Naive B cell (primary cell): ENCODE measurements around the gene CBLB. TPM values are rescaled to one million over a fixed set of nuclear protein-coding genes. Genes with fewer than 3 reads are reported as not detected.

Experiments
- ATAC-seq, 2 donors: fragments of 150-1000 bp; cut with Tn5 transposase; 2 replicates each; pipeline ENCODE4 v1.10.0; 2021; ENCODE audit warnings: low read depth in 2 of 2, mild to moderate bottlenecking in 2 of 2, moderate library complexity in 2 of 2
- DNase-seq: peaks from one replicate; pipeline ENCODE4 v3.0.0; 2022
- H3K27ac Mint-ChIP-seq, 6 donors: one replicate each; pipeline ENCODE4 v1.8.0; 2020 to 2022; ENCODE audit warnings: mild to moderate bottlenecking in 6 of 6, mixed read lengths in 6 of 6, moderate library complexity in 5 of 6, inconsistent platforms in 2 of 6
- H3K27me3 Mint-ChIP-seq, 3 donors: one replicate each; pipeline ENCODE4 v1.8.0; 2021 to 2022; ENCODE audit warnings: mixed read lengths in 3 of 3, mild to moderate bottlenecking in 1 of 3
- H3K36me3 Mint-ChIP-seq, 2 donors: one replicate each; pipeline ENCODE4 v1.8.0; 2020 to 2022; ENCODE audit warnings: mixed read lengths in 2 of 2, inconsistent platforms in 1 of 2, mild to moderate bottlenecking in 1 of 2
- H3K4me1 Mint-ChIP-seq, 3 donors: one replicate each; pipeline ENCODE4 v1.8.0; 2020 to 2022; ENCODE audit warnings: mixed read lengths in 3 of 3, inconsistent platforms in 1 of 3, mild to moderate bottlenecking in 1 of 3, moderate library complexity in 1 of 3
- H3K4me3 Mint-ChIP-seq, 8 donors: one replicate each; pipeline ENCODE4 v1.8.0; 2020 to 2022; ENCODE audit warnings: mild to moderate bottlenecking in 8 of 8, mixed read lengths in 8 of 8, moderate library complexity in 8 of 8, inconsistent platforms in 2 of 8
- H3K9me3 Mint-ChIP-seq, 7 donors: one replicate each; pipeline ENCODE4 v1.8.0; 2020 to 2022; ENCODE audit warnings: mixed read lengths in 7 of 7, mild to moderate bottlenecking in 5 of 7, inconsistent platforms in 2 of 7, moderate library complexity in 1 of 7
- polyA plus RNA-seq, 6 donors: library from polyadenylated mRNA; unstranded; fragments of 300-500 nt; fragmentation: Illumina TruSeq; gene quantifications; one replicate each; pipeline ENCODE4 v1.2.3, GENCODE V29; 2021; ENCODE audit warnings: low read depth in 6 of 6

CBLB gene
- polyA plus RNA-seq, 6 donors from 2014 or later = 20.0 to 33.3 (median 26.7) TPM

GRCh38 chr3:105867712-105868430, 941 bp downstream of the CBLB start:
- peak overlapping the region; percentile 89 to 100 (median 99) for H3K4me3 Mint-ChIP-seq
- no peak for ATAC-seq
- no peaks in the 10 kb centered on the region for H3K27me3 Mint-ChIP-seq
- peaks cover 0 to 6% of the 10 kb centered on the region in 2 donors for H3K36me3 Mint-ChIP-seq
- peaks cover 27 to 38% (median 36%) of the 10 kb centered on the region in 3 donors for H3K4me1 Mint-ChIP-seq
- peak overlapping the region; percentile 17 to 97 (median 84) for H3K27ac Mint-ChIP-seq
- no peak for DNase-seq
- no peaks in the 10 kb centered on the region for H3K9me3 Mint-ChIP-seq

- Mint-ChIP-seq H3K27me3 (no peaks in the 10 kb centered on the region), H3K4me3 (peak overlapping the region; percentile 89 to 100 (median 99)), H3K27ac (peak overlapping the region in 5 of 6 donors; percentile 9 to 95 (median 23)), H3K9me3 (no peaks in the 10 kb centered on the region), H3K4me1 (peaks cover 27 to 38% (median 36%) of the 10 kb centered on the region in 3 donors), H3K36me3 (peaks cover 0 to 6% of the 10 kb centered on the region in 2 donors)
- DNase-seq (no peak), ATAC-seq (no peak)
These were observed 1.9 kb downstream of the CBLB start for GRCh38 chr3:105866656-105867653.

- no peak overlapping the region for H3K27ac Mint-ChIP-seq
These were observed 2.9 kb downstream of the CBLB start for GRCh38 chr3:105865867-105866350.

GRCh38 chr3:105865016-105865623, 3.7 kb downstream of the CBLB start:
- no peaks in the 10 kb centered on the region for H3K9me3 Mint-ChIP-seq
- no peak for DNase-seq

More at GRCh38 chr3:105865867-105866350, 2.9 kb downstream of the CBLB start:
- DNase-seq (no peak), ATAC-seq (no peak)
- Mint-ChIP-seq H3K36me3 (peaks cover 0 to 6% of the 10 kb centered on the region in 2 donors), H3K4me3 (peak overlapping the region in 4 of 8 donors; percentile 29 to 100 (median 96)), H3K27me3 (no peaks in the 10 kb centered on the region), H3K4me1 (peaks cover 27 to 38% (median 36%) of the 10 kb centered on the region in 3 donors), H3K9me3 (no peaks in the 10 kb centered on the region)

GRCh38 chr3:105864212-105864611, 4.6 kb downstream of the CBLB start:
- Mint-ChIP-seq H3K4me1 (peaks cover 21 to 24% (median 23%) of the 10 kb centered on the region in 3 donors), H3K4me3 (peak overlapping the region in 1 of 8 donors; percentile 13), H3K27me3 (no peaks in the 10 kb centered on the region), H3K9me3 (no peaks in the 10 kb centered on the region), H3K27ac (no peak overlapping the region), H3K36me3 (peaks cover 0 to 12% of the 10 kb centered on the region in 2 donors)
- no peak for ATAC-seq
- no peak for DNase-seq

More at GRCh38 chr3:105865016-105865623, 3.7 kb downstream of the CBLB start:
- Mint-ChIP-seq H3K4me1 (peaks cover 23 to 32% (median 32%) of the 10 kb centered on the region in 3 donors), H3K36me3 (peaks cover 0 to 9% of the 10 kb centered on the region in 2 donors), H3K27ac (peak overlapping the region in 1 of 6 donors; percentile 43), H3K4me3 (peak overlapping the region in 2 of 8 donors; percentile 26 to 40), H3K27me3 (no peaks in the 10 kb centered on the region)
- ATAC-seq = no peak

- no peak overlapping the region for H3K4me3 Mint-ChIP-seq
- H3K27me3 Mint-ChIP-seq = no peaks in the 10 kb centered on the region
- peaks cover 18 to 24% (median 21%) of the 10 kb centered on the region in 3 donors for H3K4me1 Mint-ChIP-seq
- ATAC-seq (no peak), DNase-seq (no peak)
- H3K27ac Mint-ChIP-seq = no peak overlapping the region
- no peaks in the 10 kb centered on the region for H3K9me3 Mint-ChIP-seq
- H3K36me3 Mint-ChIP-seq = peaks cover 0 to 12% of the 10 kb centered on the region in 2 donors
These were observed 5.2 kb downstream of the CBLB start for GRCh38 chr3:105863608-105864007.

- no peak overlapping the region for H3K27ac Mint-ChIP-seq
- ATAC-seq = peak; percentile 98 to 99
- H3K4me3 Mint-ChIP-seq = no peak overlapping the region
- H3K27me3 Mint-ChIP-seq = no peaks in the 10 kb centered on the region
- peak; percentile 84 for DNase-seq
- H3K36me3 Mint-ChIP-seq = peaks cover 0 to 21% of the 10 kb centered on the region in 2 donors
- H3K9me3 Mint-ChIP-seq = no peaks in the 10 kb centered on the region
- H3K4me1 Mint-ChIP-seq = peaks cover 17 to 22% (median 17%) of the 10 kb centered on the region in 3 donors
These were observed 6.6 kb downstream of the CBLB start for GRCh38 chr3:105862217-105862616.

GRCh38 chr3:105860641-105861040, 8.2 kb downstream of the CBLB start:
- H3K27ac Mint-ChIP-seq = no peak overlapping the region
- peaks cover 0 to 21% of the 10 kb centered on the region in 2 donors for H3K36me3 Mint-ChIP-seq
- peaks cover 9 to 16% (median 13%) of the 10 kb centered on the region in 3 donors for H3K4me1 Mint-ChIP-seq
- H3K4me3 Mint-ChIP-seq = no peak overlapping the region
- no peaks in the 10 kb centered on the region for H3K9me3 Mint-ChIP-seq
- H3K27me3 Mint-ChIP-seq = no peaks in the 10 kb centered on the region
- ATAC-seq (no peak), DNase-seq (no peak)

GRCh38 chr3:105858017-105858416, 10.8 kb downstream of the CBLB start:
- ATAC-seq = no peak
- Mint-ChIP-seq H3K9me3 (no peaks in the 10 kb centered on the region), H3K27me3 (no peaks in the 10 kb centered on the region), H3K36me3 (peaks cover 5 to 19% of the 10 kb centered on the region in 2 donors), H3K27ac (peak overlapping the region in 3 of 6 donors; percentile 5 to 49 (median 21)), H3K4me3 (peak overlapping the region in 1 of 8 donors; percentile 35), H3K4me1 (peaks cover 28 to 38% (median 34%) of the 10 kb centered on the region in 3 donors)
- no peak for DNase-seq

- ATAC-seq (no peak), DNase-seq (no peak)
- H3K27ac Mint-ChIP-seq = peak overlapping the region in 4 of 6 donors; percentile 5 to 49 (median 25)
- peak overlapping the region in 3 of 8 donors; percentile 29 to 41 (median 35) for H3K4me3 Mint-ChIP-seq
- no peaks in the 10 kb centered on the region for H3K27me3 Mint-ChIP-seq
- H3K9me3 Mint-ChIP-seq = no peaks in the 10 kb centered on the region
- peaks cover 28 to 42% (median 36%) of the 10 kb centered on the region in 3 donors for H3K4me1 Mint-ChIP-seq
- peaks cover 5 to 19% of the 10 kb centered on the region in 2 donors for H3K36me3 Mint-ChIP-seq
These were observed 11.2 kb downstream of the CBLB start for GRCh38 chr3:105857601-105858000.

GRCh38 chr3:105856605-105857004, 12.2 kb downstream of the CBLB start:
- Mint-ChIP-seq H3K27me3 (no peaks in the 10 kb centered on the region), H3K36me3 (peaks cover 5 to 19% of the 10 kb centered on the region in 2 donors), H3K4me3 (no peak overlapping the region), H3K9me3 (no peaks in the 10 kb centered on the region), H3K4me1 (peaks cover 31 to 44% (median 36%) of the 10 kb centered on the region in 3 donors), H3K27ac (peak overlapping the region in 1 of 6 donors; percentile 98)
- DNase-seq (no peak), ATAC-seq (no peak)

- no peaks in the 10 kb centered on the region for H3K9me3 Mint-ChIP-seq
- peaks cover 5 to 16% of the 10 kb centered on the region in 2 donors for H3K36me3 Mint-ChIP-seq
- peak overlapping the region; percentile 96 to 99 (median 98) for H3K27ac Mint-ChIP-seq
- DNase-seq (peak; percentile 89), ATAC-seq (peak; percentile 97 to 98)
- peak overlapping the region; percentile 2 to 80 (median 57) for H3K4me3 Mint-ChIP-seq
- H3K27me3 Mint-ChIP-seq = no peaks in the 10 kb centered on the region
- peaks cover 37 to 52% (median 44%) of the 10 kb centered on the region in 3 donors for H3K4me1 Mint-ChIP-seq
These were observed 14.9 kb downstream of the CBLB start for GRCh38 chr3:105853801-105854432.
